IPS-18c (cell line): ENCODE measurements around the gene NRG2.

Source experiments
- H3K4me3 ChIP-seq: 2 replicates; pipeline ENCODE4 v1.7.0; 2013; ENCODE audit warnings: low read depth, mild to moderate bottlenecking, low read length, moderate library complexity; ENCODE audit not compliant: insufficient read depth
- H3K9me3 ChIP-seq: one replicate; pipeline ENCODE4 v1.6.1; 2013; ENCODE audit warnings: mild to moderate bottlenecking, low read length, moderate library complexity; ENCODE audit not compliant: control insufficient read depth, insufficient read depth

NRG2 gene

GRCh38 chr5:139947727-139948126 lies 95.4 kb downstream of the NRG2 start:
- H3K9me3 ChIP-seq: no peaks in the 10 kb centered on the region
- H3K4me3 ChIP-seq: no peak overlapping the region

- Histone ChIP-seq H3K4me3 (no peak overlapping the region), H3K9me3 (no peaks in the 10 kb centered on the region)
Measured at GRCh38 chr5:139946440-139946839, 96.7 kb downstream of the NRG2 start.

GRCh38 chr5:139946006-139946405 lies 97.1 kb downstream of the NRG2 start:
- Histone ChIP-seq H3K9me3 (no peaks in the 10 kb centered on the region), H3K4me3 (no peak overlapping the region)

GRCh38 chr5:139942243-139942642 lies 100.9 kb downstream of the NRG2 start:
- no peaks in the 10 kb centered on the region for H3K9me3 ChIP-seq

GRCh38 chr5:139930406-139930805 lies 112.7 kb downstream of the NRG2 start:
- H3K4me3 ChIP-seq: no peak overlapping the region

More at GRCh38 chr5:139942243-139942642, 100.9 kb downstream of the NRG2 start:
- H3K4me3 ChIP-seq: no peak overlapping the region

GRCh38 chr5:139926797-139927503 lies 116.1 kb downstream of the NRG2 start:
- peaks cover 2% of the 10 kb centered on the region for H3K9me3 ChIP-seq
- H3K4me3 ChIP-seq: no peak overlapping the region

More at GRCh38 chr5:139930406-139930805, 112.7 kb downstream of the NRG2 start:
- peaks cover 2% of the 10 kb centered on the region for H3K9me3 ChIP-seq

GRCh38 chr5:139925650-139926640 lies 117.2 kb downstream of the NRG2 start:
- Histone ChIP-seq H3K4me3 (no peak overlapping the region), H3K9me3 (peaks cover 2% of the 10 kb centered on the region)

- Histone ChIP-seq H3K4me3 (no peak overlapping the region), H3K9me3 (no peaks in the 10 kb centered on the region)
Measured at GRCh38 chr5:139925216-139925562, 117.9 kb downstream of the NRG2 start.

- Histone ChIP-seq H3K9me3 (no peaks in the 10 kb centered on the region), H3K4me3 (no peak overlapping the region)
Measured at GRCh38 chr5:139924294-139925215, 118.5 kb downstream of the NRG2 start.

- Histone ChIP-seq H3K4me3 (no peak overlapping the region), H3K9me3 (no peaks in the 10 kb centered on the region)
Measured at GRCh38 chr5:139919308-139919707, 123.8 kb downstream of the NRG2 start.

GRCh38 chr5:139915834-139916233 lies 127.3 kb downstream of the NRG2 start:
- Histone ChIP-seq H3K9me3 (no peaks in the 10 kb centered on the region), H3K4me3 (no peak overlapping the region)

GRCh38 chr5:139915266-139915665 lies 127.8 kb downstream of the NRG2 start:
- Histone ChIP-seq H3K9me3 (no peaks in the 10 kb centered on the region), H3K4me3 (no peak overlapping the region)

- H3K9me3 ChIP-seq: no peaks in the 10 kb centered on the region
Measured at GRCh38 chr5:139914218-139914807, 128.8 kb downstream of the NRG2 start.

GRCh38 chr5:139912804-139913203 lies 130.3 kb downstream of the NRG2 start:
- no peak overlapping the region for H3K4me3 ChIP-seq
- H3K9me3 ChIP-seq: no peaks in the 10 kb centered on the region

More at GRCh38 chr5:139914218-139914807, 128.8 kb downstream of the NRG2 start:
- no peak overlapping the region for H3K4me3 ChIP-seq

- Histone ChIP-seq H3K9me3 (no peaks in the 10 kb centered on the region), H3K4me3 (no peak overlapping the region)
Measured at GRCh38 chr5:139912158-139912557, 130.9 kb downstream of the NRG2 start.

GRCh38 chr5:139911425-139912120 lies 131.5 kb downstream of the NRG2 start:
- H3K9me3 ChIP-seq: no peaks in the 10 kb centered on the region
- no peak overlapping the region for H3K4me3 ChIP-seq
